IMR-90 (cell line): Measurements from ENCODE around the gene BRD3. TPM values are rescaled to one million over a fixed set of nuclear protein-coding genes. Genes with fewer than 3 reads are reported as not detected.

Experiments used
- ATAC-seq: fragments of 200-7000 bp; cut with Tn5 transposase; 2 replicates; pipeline ENCODE4 v1.9.1; 2020; ENCODE audit warnings: low read depth, mild to moderate bottlenecking, moderate library complexity
- BruUV-seq: library from RNA; stranded (reverse); fragments of 400-500 nt; replicated peaks from 2 replicates; lab custom pipeline; 2021; lab: Mats Ljungman, UMichigan
- CTCF ChIA-PET: fragments of 300-600 bp; formaldehyde crosslinking; extraction: SDS; loops from one replicate; lab custom pipeline; 2021; ENCODE audit warnings: antibody characterized with exemption; lab: Yijun Ruan, JAX
- POLR2A ChIA-PET: fragments of 300-600 bp; sonication (Branson Sonifier 250); formaldehyde crosslinking; loops from one replicate; lab custom pipeline; 2022; ENCODE audit warnings: antibody characterized with exemption; ENCODE audit not compliant: unreplicated experiment; lab: Charles Lee
- DNase-seq: peaks from one replicate; pipeline ENCODE4 v3.0.0; 2013
- H2AFZ ChIP-seq: replicated peaks from 2 replicates; pipeline ENCODE3; 2013; ENCODE audit warnings: low read length, mild to moderate bottlenecking; ENCODE audit not compliant: poor library complexity
- H2AK5ac ChIP-seq: 2 replicates; pipeline ENCODE4 v1.6.1; 2013; ENCODE audit warnings: low read depth, low read length, inconsistent platforms
- H2AK9ac ChIP-seq: replicated peaks from 2 replicates; pipeline ENCODE3; 2013; ENCODE audit warnings: mild to moderate bottlenecking, low read depth, low read length, moderate library complexity; ENCODE audit not compliant: poor library complexity
- H2BK120ac ChIP-seq: 2 replicates; pipeline ENCODE4 v1.6.1; 2013; ENCODE audit warnings: low read depth, low read length, inconsistent platforms
- H2BK15ac ChIP-seq: 3 replicates; pipeline ENCODE4 v1.6.1; 2013; ENCODE audit warnings: low read depth, low read length, inconsistent platforms
- H2BK20ac ChIP-seq: 2 replicates; pipeline ENCODE4 v1.6.1; 2013; ENCODE audit warnings: low read depth, mild to moderate bottlenecking, inconsistent platforms, low read length, moderate library complexity
- H2BK5ac ChIP-seq: 2 replicates; pipeline ENCODE4 v1.6.1; 2013; ENCODE audit warnings: mild to moderate bottlenecking, low read depth, low read length, inconsistent platforms; ENCODE audit not compliant: poor library complexity, severe bottlenecking
- H3K14ac ChIP-seq: replicated peaks from 2 replicates; pipeline ENCODE4 v1.6.1; 2013; ENCODE audit warnings: low read depth, low read length, inconsistent platforms
- H3K18ac ChIP-seq: 2 replicates; pipeline ENCODE4 v1.6.1; 2013; ENCODE audit warnings: low read depth, low read length, control low read depth
- H3K23ac ChIP-seq: 2 replicates; pipeline ENCODE4 v1.6.1; 2013; ENCODE audit warnings: low read depth, low read length, inconsistent platforms
- H3K27ac ChIP-seq: 2 replicates; pipeline ENCODE4 v1.5.1; 2013; ENCODE audit warnings: mild to moderate bottlenecking, control low read depth, low read length; ENCODE audit not compliant: insufficient read depth
- H3K27me3 ChIP-seq: 2 replicates; pipeline ENCODE4 v1.6.1; 2013; ENCODE audit warnings: low read length; ENCODE audit not compliant: control insufficient read depth, insufficient read depth
- H3K36me3 ChIP-seq: 2 replicates; pipeline ENCODE4 v1.6.1; 2013; ENCODE audit warnings: low read length, mixed read lengths; ENCODE audit not compliant: control insufficient read depth, insufficient read depth
- H3K4ac ChIP-seq: 2 replicates; pipeline ENCODE4 v1.6.1; 2013; ENCODE audit warnings: low read depth, low read length, inconsistent platforms
- H3K4me1 ChIP-seq: 2 replicates; pipeline ENCODE4 v1.6.1; 2013; ENCODE audit warnings: low read length, mixed read lengths; ENCODE audit not compliant: control insufficient read depth, insufficient read depth
- H3K4me2 ChIP-seq: 2 replicates; pipeline ENCODE4 v1.6.1; 2013; ENCODE audit warnings: low read depth, mild to moderate bottlenecking, control low read depth, low read length, moderate library complexity
- H3K4me3 ChIP-seq: 2 replicates; pipeline ENCODE4 v1.5.1; 2013; ENCODE audit warnings: low read depth, mild to moderate bottlenecking, control low read depth, low read length, moderate library complexity; ENCODE audit not compliant: insufficient read depth
- H3K56ac ChIP-seq: 2 replicates; pipeline ENCODE4 v1.6.1; 2013; ENCODE audit warnings: low read length, inconsistent platforms; ENCODE audit not compliant: insufficient read depth; ENCODE audit errors: extremely low read depth
- H3K79me1 ChIP-seq, 2 experiments: 2 replicates each; pipeline ENCODE4 v1.6.1; 2013; ENCODE audit warnings: low read length in 2 of 2, inconsistent platforms in 1 of 2, low read depth in 1 of 2
- H3K9ac ChIP-seq: 2 replicates; pipeline ENCODE4 v1.6.1; 2013; ENCODE audit warnings: low read depth, low read length, control low read depth
- H3K9me1 ChIP-seq: 2 replicates; pipeline ENCODE4 v1.6.1; 2013; ENCODE audit warnings: low read length, inconsistent platforms; ENCODE audit not compliant: insufficient read depth
- H3K9me3 ChIP-seq: 2 replicates; pipeline ENCODE4 v1.6.1; 2013; ENCODE audit warnings: low read length; ENCODE audit not compliant: control insufficient read depth, insufficient read depth
- H4K20me1 ChIP-seq: 2 replicates; pipeline ENCODE4 v1.6.1; 2013; ENCODE audit warnings: low read length, inconsistent platforms; ENCODE audit not compliant: insufficient read depth
- H4K5ac ChIP-seq: 2 replicates; pipeline ENCODE4 v1.6.1; 2013; ENCODE audit warnings: mild to moderate bottlenecking, low read depth, low read length, control low read depth
- H4K8ac ChIP-seq, 2 experiments: 2 replicates each; pipeline ENCODE4 v1.6.1; 2013; ENCODE audit warnings: low read depth in 2 of 2, low read length in 2 of 2, control low read depth in 1 of 2, inconsistent platforms in 1 of 2
- H4K91ac ChIP-seq: 2 replicates; pipeline ENCODE4 v1.6.1; 2013; ENCODE audit warnings: low read depth, low read length, inconsistent platforms; ENCODE audit not compliant: insufficient read depth
- BHLHE40 ChIP-seq: fragments of 150-350 bp; IDR thresholded peaks from 2 replicates; pipeline ENCODE4 v1.6.1; 2016; ENCODE audit warnings: mild to moderate bottlenecking, low read depth, low read length
- CEBPB ChIP-seq: IDR thresholded peaks from 2 replicates; pipeline ENCODE4 v1.6.1; 2012; ENCODE audit warnings: low read depth, low read length, improper control_type of control experiment
- CTCF ChIP-seq: conservative IDR thresholded peaks from 2 replicates; pipeline ENCODE4 v1.5.1; 2012; ENCODE audit warnings: mild to moderate bottlenecking, low read depth, low read length, improper control_type of control experiment
- ELK1 ChIP-seq: fragments of 150-350 bp; IDR thresholded peaks from 2 replicates; pipeline ENCODE4 v1.6.1; 2016; ENCODE audit warnings: low read depth, mild to moderate bottlenecking, low read length, moderate library complexity, borderline replicate concordance
- FOS ChIP-seq: fragments of 150-350 bp; IDR thresholded peaks from 2 replicates; pipeline ENCODE4 v1.6.1; 2016; ENCODE audit warnings: low read depth, low read length
- MAFK ChIP-seq: IDR thresholded peaks from 2 replicates; pipeline ENCODE4 v1.6.1; 2012; ENCODE audit warnings: low read depth, low read length, improper control_type of control experiment
- MAZ ChIP-seq: IDR thresholded peaks from 2 replicates; pipeline ENCODE4 v1.6.1; 2012; ENCODE audit warnings: low read depth, mild to moderate bottlenecking, low read length, improper control_type of control experiment, moderate library complexity, borderline replicate concordance
- MXI1 ChIP-seq: IDR thresholded peaks from 2 replicates; pipeline ENCODE4 v1.6.1; 2012; ENCODE audit warnings: low read depth, mild to moderate bottlenecking, low read length, moderate library complexity, borderline replicate concordance
- RCOR1 ChIP-seq: IDR thresholded peaks from 2 replicates; pipeline ENCODE4 v1.6.1; 2012; ENCODE audit warnings: mild to moderate bottlenecking, low read length, improper control_type of control experiment; ENCODE audit not compliant: insufficient replicate concordance
- RFX5 ChIP-seq: IDR thresholded peaks from 2 replicates; pipeline ENCODE4 v1.8.0; 2012; ENCODE audit warnings: low read depth, mild to moderate bottlenecking, low read length, moderate library complexity
- USF2 ChIP-seq: fragments of 150-350 bp; IDR thresholded peaks from 2 replicates; pipeline ENCODE4 v1.6.1; 2017; ENCODE audit warnings: mild to moderate bottlenecking, antibody characterized with exemption, low read length, low read depth
- WGBS, 2 experiments: methylation state at CpG; one replicate each; pipeline versions ENCODE4 v1.1.5 to v1.1.7; 2013; ENCODE audit warnings: missing lambda C conversion rate in 2 of 2; ENCODE audit not compliant: insufficient read length in 1 of 2; ENCODE audit errors: extremely low coverage in 2 of 2; 5-methylcytosine and 5-hydroxymethylcytosine counted together
- dilution Hi-C: fragments of 300-500 bp; cut with HindIII; formaldehyde crosslinking; loops from one replicate; pipeline ENCODE4 v1.14.3; 2018; ENCODE audit warnings: low sequenced_read_pairs; ENCODE audit not compliant: unreplicated experiment
- in situ Hi-C: fragments of 300-500 bp; cut with MboI; formaldehyde crosslinking; loops from 3 replicates; pipeline ENCODE4 v1.14.3; 2019; ENCODE audit warnings: low sequenced_read_pairs, inconsistent platforms, mixed read lengths
- intact Hi-C: fragments of 100-400 bp; cut with micrococcal nuclease; formaldehyde crosslinking; loops from 2 replicates; pipeline ENCODE4 v1.10.0; 2022
- polyA plus RNA-seq, 3 experiments: library from polyadenylated mRNA; depleted of rRNA; stranded (reverse); fragments of >200 nt; gene quantifications; 2 replicates each; pipeline ENCODE4 v1.2.3, GENCODE V29; 2012; ENCODE audit warnings: low replicate concordance in 1 of 3
- total RNA-seq: library from RNA; depleted of rRNA; stranded (reverse); fragments of >200 nt; gene quantifications from 2 replicates; pipeline ENCODE4 v1.2.3, GENCODE V29; 2012

The BRD3 gene
- total and polyA plus RNA-seq, 2 of the 4 experiments (the other 2 are of a cell fraction) = 2.2 to 7.1 TPM

GRCh38 chr9:134043531-134043988 lies 24.3 kb downstream of the BRD3 start:
- Histone ChIP-seq H3K4me2 (no peak overlapping the region), H2BK120ac (no peak overlapping the region), H3K4me3 (no peak overlapping the region), H3K18ac (no peak overlapping the region), H3K14ac (no peak overlapping the region), H3K36me3 (peaks cover 68% of the 10 kb centered on the region), H4K91ac (no peak overlapping the region), H4K5ac (no peak overlapping the region), H3K9ac (no peak overlapping the region), H3K56ac (no peak overlapping the region), H3K4ac (no peak overlapping the region), H3K9me3 (no peaks in the 10 kb centered on the region), H2BK15ac (no peak overlapping the region), H2AK9ac (no peak overlapping the region), H3K4me1 (no peaks in the 10 kb centered on the region), H2AFZ (no peak overlapping the region), H2BK20ac (no peak overlapping the region), H3K27ac (no peak overlapping the region), H3K9me1 (no peaks in the 10 kb centered on the region), H3K79me1 (peaks cover 7 to 22% of the 10 kb centered on the region in 2 experiments; a peak in 3 of 4 replicates), H2AK5ac (no peak overlapping the region), H3K27me3 (no peaks in the 10 kb centered on the region), H4K8ac (no peak overlapping the region), H2BK5ac (no peak overlapping the region), H3K23ac (no peak overlapping the region), H4K20me1 (peaks cover 6% of the 10 kb centered on the region)
- POLR2A ChIA-PET = no interaction called here
- intact Hi-C loops (no loop called here), dilution Hi-C loops (no loop called here), in situ Hi-C loops (no loop called here)
- ATAC-seq (no peak), DNase-seq (no peak)
- BruUV-seq = no TSS peak
- CTCF ChIA-PET = no interaction called here
- TF ChIP-seq BHLHE40 = no peak
- no peak for TF ChIP-seq USF2
- no peak for TF ChIP-seq MAFK
- TF ChIP-seq ELK1 = no peak
- TF ChIP-seq FOS = no peak
- TF ChIP-seq RFX5 = no peak
- no peak for TF ChIP-seq CTCF
- no peak for TF ChIP-seq CEBPB
- no peak for TF ChIP-seq MAZ
- no peak for TF ChIP-seq MXI1
- no peak for TF ChIP-seq RCOR1
- WGBS, 2 experiments = 93% methylated on average over 2 of the region's 11 CpGs; no CpG with 5 or more reads in 1 of the 2 experiments
